Karpas-422 (cell line): ENCODE data around the gene STX8. TPM values are rescaled to one million over a fixed set of nuclear protein-coding genes. Genes with fewer than 3 reads are reported as not detected.

ENCODE experiments used
- DNase-seq: peaks from one replicate; pipeline ENCODE4 v3.0.0-alpha.2; 2015
- H2AFZ ChIP-seq: fragments of 200-600 bp; sonication (generic); 2 replicates; pipeline ENCODE4 v1.6.1; 2014; ENCODE audit warnings: antibody characterized with exemption, low read length, mixed read lengths
- H3K27ac ChIP-seq: fragments of 200-600 bp; sonication (generic); 2 replicates; pipeline ENCODE4 v1.5.1; 2014; ENCODE audit warnings: mild to moderate bottlenecking, low read length, moderate library complexity
- H3K27me3 ChIP-seq: fragments of 200-600 bp; sonication (generic); 2 replicates; pipeline ENCODE4 v1.6.1; 2014; ENCODE audit warnings: low read length, mixed read lengths
- H3K36me3 ChIP-seq: fragments of 200-600 bp; sonication (generic); 2 replicates; pipeline ENCODE4 v1.6.1; 2014; ENCODE audit warnings: low read length, mixed read lengths; ENCODE audit not compliant: insufficient read depth
- H3K4me1 ChIP-seq: fragments of 200-600 bp; sonication (generic); 2 replicates; pipeline ENCODE4 v1.6.1; 2014; ENCODE audit warnings: mild to moderate bottlenecking, low read length, mixed read lengths
- H3K4me2 ChIP-seq: fragments of 200-600 bp; sonication (generic); 2 replicates; pipeline ENCODE4 v1.6.1; 2014; ENCODE audit warnings: low read length, low read depth, mild to moderate bottlenecking; ENCODE audit not compliant: poor library complexity, severe bottlenecking
- H3K4me3 ChIP-seq: fragments of 200-600 bp; sonication (generic); 2 replicates; pipeline ENCODE4 v1.5.1; 2014; ENCODE audit warnings: mild to moderate bottlenecking, antibody characterized with exemption, low read length, mixed read lengths
- H3K79me2 ChIP-seq: fragments of 200-600 bp; sonication (generic); 2 replicates; pipeline ENCODE4 v1.6.1; 2014; ENCODE audit warnings: mild to moderate bottlenecking, low read length, mixed read lengths
- H3K9ac ChIP-seq: fragments of 200-600 bp; sonication (generic); 2 replicates; pipeline ENCODE4 v1.6.0; 2014; ENCODE audit warnings: low read length
- H3K9me2 ChIP-seq: fragments of 200-600 bp; sonication (generic), shearing (Covaris generic); replicated peaks from 2 replicates; pipeline ENCODE4 v1.6.0; 2014; ENCODE audit warnings: mild to moderate bottlenecking, low read length, moderate library complexity; ENCODE audit not compliant: insufficient read depth
- H3K9me3 ChIP-seq: fragments of 300-700, 200-600 bp; sonication (generic); 2 replicates; pipeline ENCODE4 v1.6.1; 2014; ENCODE audit warnings: low read length, mixed read lengths
- H4K20me1 ChIP-seq: fragments of 200-600 bp; sonication (generic); 2 replicates; pipeline ENCODE4 v1.6.1; 2014; ENCODE audit warnings: mild to moderate bottlenecking, antibody characterized with exemption, low read length, low read depth; ENCODE audit not compliant: insufficient read depth
- total RNA-seq: library from RNA; depleted of rRNA; stranded (reverse); fragments of >200 nt; shearing (Covaris generic); gene quantifications from 2 replicates; pipeline ENCODE4 v1.2.3, GENCODE V29; 2014; ENCODE audit warnings: low replicate concordance

The STX8 gene
- total RNA-seq, 1 experiment from 2014 or later = 40.0 TPM

- H3K4me1 ChIP-seq = no peaks in the 10 kb centered on the region
- no peak overlapping the region for H3K4me2 ChIP-seq
- no peak overlapping the region for H2AFZ ChIP-seq
- H3K9ac ChIP-seq = no peak overlapping the region
- H3K4me3 ChIP-seq = no peak overlapping the region
- H3K27ac ChIP-seq = no peak overlapping the region
- peaks cover 8% of the 10 kb centered on the region; the same call in 1 of the 2 replicates for H3K9me3 ChIP-seq
- no peaks in the 10 kb centered on the region for H3K79me2 ChIP-seq
- no peak for DNase-seq
- H3K9me2 ChIP-seq = no peaks in the 10 kb centered on the region
- H4K20me1 ChIP-seq = no peaks in the 10 kb centered on the region
- no peaks in the 10 kb centered on the region for H3K27me3 ChIP-seq
- H3K36me3 ChIP-seq = no peaks in the 10 kb centered on the region
Measured at GRCh38 chr17:9334536-9335446, 240.8 kb downstream of the STX8 start.

- Histone ChIP-seq H3K36me3 (no peaks in the 10 kb centered on the region), H3K9me2 (no peaks in the 10 kb centered on the region), H2AFZ (no peak overlapping the region), H3K4me3 (no peak overlapping the region), H3K4me1 (no peaks in the 10 kb centered on the region), H3K27me3 (no peaks in the 10 kb centered on the region), H3K9me3 (peaks cover 8% of the 10 kb centered on the region; the same call in 1 of the 2 replicates), H3K4me2 (no peak overlapping the region), H3K9ac (no peak overlapping the region), H4K20me1 (peaks cover 2% of the 10 kb centered on the region; the same call in 1 of the 2 replicates), H3K27ac (no peak overlapping the region), H3K79me2 (no peaks in the 10 kb centered on the region)
- no peak for DNase-seq
Measured at GRCh38 chr17:9332132-9332494, 243.5 kb downstream of the STX8 start.

GRCh38 chr17:9331279-9332131, 244.1 kb downstream of the STX8 start:
- Histone ChIP-seq H3K9me2 (no peaks in the 10 kb centered on the region), H3K4me1 (peaks cover 1% of the 10 kb centered on the region), H3K4me2 (no peak overlapping the region), H3K27ac (no peak overlapping the region), H3K4me3 (no peak overlapping the region), H3K9ac (no peak overlapping the region), H3K27me3 (no peaks in the 10 kb centered on the region), H3K36me3 (no peaks in the 10 kb centered on the region), H3K79me2 (no peaks in the 10 kb centered on the region), H3K9me3 (peaks cover 8% of the 10 kb centered on the region; the same call in 1 of the 2 replicates), H2AFZ (no peak overlapping the region), H4K20me1 (peaks cover 2% of the 10 kb centered on the region; the same call in 1 of the 2 replicates)
- DNase-seq = no peak

DNA sequence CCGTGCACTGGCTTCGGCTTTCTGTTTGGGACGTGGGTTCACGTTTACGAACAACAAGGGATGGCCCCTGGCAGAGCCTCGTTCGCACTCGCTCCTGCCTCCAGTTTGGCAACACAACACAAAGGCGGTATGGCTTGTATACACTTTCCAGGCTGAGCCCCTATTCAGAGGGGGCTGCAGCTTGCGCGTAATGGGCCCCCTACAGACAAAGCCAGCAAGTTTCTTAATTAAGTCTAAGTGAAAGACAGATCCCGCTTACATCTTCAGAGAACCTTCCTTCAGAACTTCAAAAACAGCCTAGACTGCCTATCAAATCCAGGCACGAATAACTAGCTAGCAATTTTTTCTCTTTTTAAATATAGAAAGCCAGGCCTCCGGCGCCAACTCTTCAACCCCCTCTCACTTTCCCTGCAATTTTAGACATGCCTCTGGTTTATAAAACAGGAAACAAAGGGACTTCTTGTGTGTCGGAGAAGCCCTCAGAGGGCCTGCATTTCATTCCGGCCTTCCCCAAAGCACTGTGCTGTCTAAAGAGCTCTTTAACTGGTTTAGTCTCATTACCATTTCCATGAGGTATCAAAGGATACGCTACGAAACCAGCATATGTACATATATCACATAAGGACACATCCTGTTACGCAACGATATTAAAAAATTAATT, 244.9 kb downstream of the STX8 start:
- DNase-seq = no peak
- no peak overlapping the region for H3K4me3 ChIP-seq
- peaks cover 8% of the 10 kb centered on the region; the same call in 1 of the 2 replicates for H3K9me3 ChIP-seq
- H4K20me1 ChIP-seq = peaks cover 2% of the 10 kb centered on the region; the same call in 1 of the 2 replicates
- H3K27ac ChIP-seq = no peak overlapping the region
- no peaks in the 10 kb centered on the region for H3K9me2 ChIP-seq
- peaks cover 4% of the 10 kb centered on the region for H3K4me1 ChIP-seq
- H3K9ac ChIP-seq = no peak overlapping the region
- H3K4me2 ChIP-seq = no peak overlapping the region
- H3K79me2 ChIP-seq = no peaks in the 10 kb centered on the region
- H3K36me3 ChIP-seq = no peaks in the 10 kb centered on the region
- H3K27me3 ChIP-seq = no peaks in the 10 kb centered on the region
- no peak overlapping the region for H2AFZ ChIP-seq

GRCh38 chr17:9330141-9330540, 245.5 kb downstream of the STX8 start:
- H4K20me1 ChIP-seq = peaks cover 2% of the 10 kb centered on the region; the same call in 1 of the 2 replicates
- H3K4me1 ChIP-seq = peaks cover 4% of the 10 kb centered on the region
- H3K9me2 ChIP-seq = no peaks in the 10 kb centered on the region
- H3K27me3 ChIP-seq = no peaks in the 10 kb centered on the region
- no peak overlapping the region for H3K27ac ChIP-seq
- no peak overlapping the region for H3K9ac ChIP-seq
- H3K36me3 ChIP-seq = no peaks in the 10 kb centered on the region
- H3K79me2 ChIP-seq = no peaks in the 10 kb centered on the region
- peaks cover 7% of the 10 kb centered on the region; the same call in 1 of the 2 replicates for H3K9me3 ChIP-seq
- no peak overlapping the region for H2AFZ ChIP-seq
- DNase-seq = no peak
- no peak overlapping the region for H3K4me3 ChIP-seq
- H3K4me2 ChIP-seq = no peak overlapping the region

DNA sequence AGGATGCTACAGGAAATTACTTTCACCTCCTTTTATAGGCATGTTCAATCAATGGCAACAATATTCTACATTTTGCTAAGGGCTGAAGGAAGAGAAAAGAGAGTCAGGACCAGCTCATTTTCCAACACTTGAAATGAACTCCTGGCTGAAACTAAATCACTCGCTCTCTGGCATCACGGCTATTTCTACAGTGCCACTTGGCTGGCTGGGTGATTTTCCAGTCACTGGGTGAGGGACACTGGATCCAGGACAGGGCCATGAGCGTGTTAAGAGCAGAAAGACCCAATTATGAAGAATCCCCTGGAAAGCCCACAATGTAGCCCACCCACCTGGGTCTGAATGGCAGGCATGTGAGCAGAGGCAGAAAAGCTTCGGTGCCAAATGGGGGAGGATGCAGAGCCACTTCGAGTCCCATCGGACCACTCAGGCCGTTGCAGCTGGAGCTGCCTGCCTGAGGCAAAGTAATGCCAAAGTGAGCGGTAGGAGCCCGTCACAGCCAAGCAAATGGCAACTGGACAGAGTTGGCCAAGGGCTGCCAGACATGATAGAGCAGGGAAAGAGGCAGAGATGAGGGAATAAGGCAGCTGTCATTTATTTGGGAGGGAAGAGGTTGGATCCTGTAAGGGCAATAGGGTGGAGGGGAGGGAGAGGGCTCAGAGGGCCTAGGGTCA, 246.2 kb downstream of the STX8 start:
- Histone ChIP-seq H3K4me2 (no peak overlapping the region), H3K4me3 (no peak overlapping the region), H3K79me2 (no peaks in the 10 kb centered on the region), H2AFZ (no peak overlapping the region), H3K36me3 (no peaks in the 10 kb centered on the region), H3K4me1 (peaks cover 4% of the 10 kb centered on the region), H3K9ac (no peak overlapping the region), H3K27me3 (no peaks in the 10 kb centered on the region), H3K9me2 (no peaks in the 10 kb centered on the region), H3K27ac (no peak overlapping the region), H4K20me1 (peaks cover 2% of the 10 kb centered on the region; the same call in 1 of the 2 replicates), H3K9me3 (no peaks in the 10 kb centered on the region)
- no peak for DNase-seq

- H3K9me2 ChIP-seq = no peaks in the 10 kb centered on the region
- no peaks in the 10 kb centered on the region for H3K27me3 ChIP-seq
- H3K9ac ChIP-seq = no peak overlapping the region
- no peak overlapping the region for H2AFZ ChIP-seq
- no peak overlapping the region for H3K27ac ChIP-seq
- H3K4me1 ChIP-seq = peaks cover 4% of the 10 kb centered on the region
- H3K4me2 ChIP-seq = no peak overlapping the region
- peaks cover 2% of the 10 kb centered on the region; the same call in 1 of the 2 replicates for H4K20me1 ChIP-seq
- no peaks in the 10 kb centered on the region for H3K79me2 ChIP-seq
- H3K4me3 ChIP-seq = no peak overlapping the region
- no peaks in the 10 kb centered on the region for H3K36me3 ChIP-seq
- DNase-seq = peak; percentile 48
- no peaks in the 10 kb centered on the region for H3K9me3 ChIP-seq
Measured at GRCh38 chr17:9324864-9325263, 250.8 kb downstream of the STX8 start.
